Measurements from ENCODE around the gene SH3GL2. TPM values are rescaled to one million over a fixed set of nuclear protein-coding genes. Genes with fewer than 3 reads are reported as not detected.

Gene SH3GL2
- under 0.01 TPM in 1 of 2 replicates, not detected in the other for total RNA-seq

DNA sequence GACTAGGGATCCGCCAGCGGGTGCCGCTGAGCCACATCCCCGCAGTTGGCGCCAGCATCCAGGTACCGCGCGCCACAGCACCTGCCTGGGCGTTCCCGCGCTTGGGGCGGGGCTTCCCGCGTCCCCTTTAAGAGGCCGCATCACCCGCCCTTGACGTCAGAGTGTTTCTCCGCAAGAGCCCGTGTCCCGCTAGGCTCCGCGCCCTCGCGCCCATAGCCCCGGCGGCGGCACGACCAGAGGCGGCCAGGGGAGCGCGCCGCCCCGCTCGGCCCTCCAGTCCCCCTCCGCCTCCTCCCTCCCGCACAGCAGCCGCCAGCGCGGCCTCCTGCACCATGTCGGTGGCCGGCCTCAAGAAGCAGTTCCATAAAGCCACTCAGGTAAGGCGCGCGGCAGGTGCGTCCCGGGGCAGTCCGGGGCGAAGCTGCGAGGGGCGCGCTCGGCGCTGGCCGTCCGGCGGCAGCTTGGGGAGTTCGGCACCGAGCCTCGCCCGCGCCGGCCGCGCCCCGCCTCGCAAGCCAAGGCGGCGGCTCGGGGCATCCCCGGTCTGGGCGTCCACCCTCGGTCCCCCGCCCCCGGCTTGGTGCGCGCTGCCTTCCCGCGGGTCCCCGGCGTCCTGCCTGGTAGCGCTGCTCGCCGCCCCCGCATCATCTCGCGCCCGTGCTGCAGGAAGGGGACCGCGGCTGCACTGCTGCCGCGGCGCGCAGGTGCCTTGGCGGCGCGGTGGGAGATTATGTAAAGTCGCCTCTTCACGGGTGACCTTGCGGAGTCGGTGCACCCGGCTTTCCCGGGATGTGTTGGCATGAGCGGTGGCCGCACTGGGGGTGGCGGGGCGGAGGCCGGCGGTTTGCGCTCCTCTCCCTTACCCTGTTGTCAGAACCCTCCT, at the start of gene SH3GL2:
TSS of gene SH3GL2 (plus strand) at position 156 of the 883 bp plus-strand sequence.

Data from regular cardiac myocyte (primary cell).